Peyer's patch (tissue), 4 donors: Measurements from ENCODE around the gene VRK1. TPM values are rescaled to one million over a fixed set of nuclear protein-coding genes. Genes with fewer than 3 reads are reported as not detected.
A peak's percentile ranks its signal among the peaks of the same experiment; 100 is the strongest.

ENCODE experiments used
- DNase-seq, 3 donors: peaks; one replicate each; pipeline ENCODE4 v3.0.0-alpha.2; 2017 to 2019
- H3K27ac ChIP-seq, 4 donors: fragments of 200-600 bp; sonication (generic); one replicate each; pipeline ENCODE4 v1.5.1; 2016 to 2019
- H3K27me3 ChIP-seq, 2 donors: fragments of 200-600 bp; sonication (generic); one replicate each; pipeline ENCODE4 v1.5.1; 2019
- H3K36me3 ChIP-seq, 3 donors: fragments of 200-600 bp; sonication (generic); one replicate each; pipeline ENCODE4 v1.5.1; 2016 to 2019
- H3K4me1 ChIP-seq, 4 donors: fragments of 200-600 bp; sonication (generic); one replicate each; pipeline ENCODE4 v1.5.1; 2016 to 2019
- H3K4me3 ChIP-seq, 4 donors: fragments of 200-600 bp; sonication (generic); 1 replicate in 3 of 4; 2 replicates in 1 of 4; pipeline ENCODE4 v1.5.1; 2016 to 2019; ENCODE audit warnings: mild to moderate bottlenecking in 1 of 4
- H3K9me3 ChIP-seq, 4 donors: fragments of 200-600 bp; sonication (generic); one replicate each; pipeline ENCODE4 v1.5.1; 2016 to 2019; ENCODE audit warnings: mild to moderate bottlenecking in 1 of 4
- POLR2A ChIP-seq, 2 donors: fragments of 450-650 bp; IDR thresholded peaks; one replicate each; pipeline ENCODE4 v1.5.1; 2017; ENCODE audit warnings: antibody characterized with exemption in 2 of 2, mild to moderate bottlenecking in 2 of 2, moderate library complexity in 2 of 2
- total RNA-seq, 4 donors: library from RNA; depleted of rRNA; stranded (reverse); fragments of >200 nt; gene quantifications; one replicate each; pipeline ENCODE4 v1.1.0, GENCODE V29; 2016
- TF ChIP-seq, protein P1 (sequence below), 6 experiments: fragments of 450-650 bp in 4 of 6; fragments of 200-600 bp in 2 of 6; sonication (generic) in 1 of 6; IDR thresholded peaks; one replicate each; pipeline ENCODE4 v1.5.1; 2017 to 2019; ENCODE audit warnings: antibody characterized with exemption in 6 of 6, mild to moderate bottlenecking in 3 of 6, moderate library complexity in 1 of 6

The VRK1 gene
- 10 to 100 TPM in 1 of 4 donors, 1 to 10 TPM in 3; 6.6 to 54.5 (median 8.3) TPM for total RNA-seq

- no peaks in the 10 kb centered on the region for H3K36me3 ChIP-seq
- peak within 1 kb of the TSS; percentile 51 to 74 (median 58) for H3K27ac ChIP-seq
- TF ChIP-seq POLR2A (IDR thresholded peaks at IDR 0.05) = no peak
- TF ChIP-seq, protein P1, sequence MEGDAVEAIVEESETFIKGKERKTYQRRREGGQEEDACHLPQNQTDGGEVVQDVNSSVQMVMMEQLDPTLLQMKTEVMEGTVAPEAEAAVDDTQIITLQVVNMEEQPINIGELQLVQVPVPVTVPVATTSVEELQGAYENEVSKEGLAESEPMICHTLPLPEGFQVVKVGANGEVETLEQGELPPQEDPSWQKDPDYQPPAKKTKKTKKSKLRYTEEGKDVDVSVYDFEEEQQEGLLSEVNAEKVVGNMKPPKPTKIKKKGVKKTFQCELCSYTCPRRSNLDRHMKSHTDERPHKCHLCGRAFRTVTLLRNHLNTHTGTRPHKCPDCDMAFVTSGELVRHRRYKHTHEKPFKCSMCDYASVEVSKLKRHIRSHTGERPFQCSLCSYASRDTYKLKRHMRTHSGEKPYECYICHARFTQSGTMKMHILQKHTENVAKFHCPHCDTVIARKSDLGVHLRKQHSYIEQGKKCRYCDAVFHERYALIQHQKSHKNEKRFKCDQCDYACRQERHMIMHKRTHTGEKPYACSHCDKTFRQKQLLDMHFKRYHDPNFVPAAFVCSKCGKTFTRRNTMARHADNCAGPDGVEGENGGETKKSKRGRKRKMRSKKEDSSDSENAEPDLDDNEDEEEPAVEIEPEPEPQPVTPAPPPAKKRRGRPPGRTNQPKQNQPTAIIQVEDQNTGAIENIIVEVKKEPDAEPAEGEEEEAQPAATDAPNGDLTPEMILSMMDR (IDR thresholded peaks at IDR 0.05) = no peak
- H3K27me3 ChIP-seq = no peaks in the 10 kb centered on the region
- peak within 1 kb of the TSS; percentile 75 to 99 (median 88) for H3K4me3 ChIP-seq
- DNase-seq = peak; percentile 94 to 98 (median 97)
- H3K4me1 ChIP-seq = peaks cover 0 to 7% (median 2%) of the 10 kb centered on the region in 4 donors
- no peaks in the 10 kb centered on the region for H3K9me3 ChIP-seq
Observed at GRCh38 chr14:96796851-96797581, at the start of gene VRK1. TSS of gene VRK1 (plus strand) at chr14:96797382. CDS start at chr14:96833472, 36,090 bp downstream.

GRCh38 chr14:96747608-96748007, 49.6 kb upstream of the VRK1 start:
- no peak for TF ChIP-seq POLR2A (IDR thresholded peaks at IDR 0.05)
- TF ChIP-seq, protein P1 (IDR thresholded peaks at IDR 0.05) = no peak
- H3K36me3 ChIP-seq = no peaks in the 10 kb centered on the region
- H3K27me3 ChIP-seq = no peaks in the 10 kb centered on the region
- no peaks in the 10 kb centered on the region for H3K4me1 ChIP-seq
- H3K27ac ChIP-seq = no peak overlapping the region
- H3K4me3 ChIP-seq = no peak overlapping the region
- DNase-seq = no peak
- H3K9me3 ChIP-seq = no peaks in the 10 kb centered on the region

DNA sequence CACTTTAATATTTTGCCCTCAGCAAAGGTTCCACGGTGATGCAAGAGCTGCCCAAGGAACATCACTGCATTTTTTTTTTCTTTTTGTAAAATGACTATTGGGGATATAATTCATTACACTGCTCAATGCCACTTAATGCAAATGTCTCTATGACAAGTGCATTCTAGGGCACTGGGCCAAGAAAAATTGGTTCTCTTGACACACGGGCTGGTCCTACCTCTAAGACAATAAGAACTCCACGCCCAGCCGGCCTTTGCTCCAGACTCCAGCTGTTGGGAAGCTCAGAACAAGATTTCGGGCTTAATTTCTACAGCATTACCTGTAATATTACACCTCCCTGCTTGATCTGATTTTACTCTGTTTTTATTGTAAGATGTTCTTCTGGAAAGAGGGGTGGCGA, 48.8 kb upstream of the VRK1 start:
- no peaks in the 10 kb centered on the region for H3K27me3 ChIP-seq
- no peaks in the 10 kb centered on the region for H3K36me3 ChIP-seq
- no peak overlapping the region for H3K4me3 ChIP-seq
- no peaks in the 10 kb centered on the region for H3K9me3 ChIP-seq
- TF ChIP-seq POLR2A (IDR thresholded peaks at IDR 0.05) = no peak
- TF ChIP-seq, protein P1 (IDR thresholded peaks at IDR 0.05) = no peak
- no peak for DNase-seq
- no peaks in the 10 kb centered on the region for H3K4me1 ChIP-seq
- no peak overlapping the region for H3K27ac ChIP-seq

GRCh38 chr14:96751505-96751904, 45.7 kb upstream of the VRK1 start:
- no peak for TF ChIP-seq POLR2A (IDR thresholded peaks at IDR 0.05)

DNA sequence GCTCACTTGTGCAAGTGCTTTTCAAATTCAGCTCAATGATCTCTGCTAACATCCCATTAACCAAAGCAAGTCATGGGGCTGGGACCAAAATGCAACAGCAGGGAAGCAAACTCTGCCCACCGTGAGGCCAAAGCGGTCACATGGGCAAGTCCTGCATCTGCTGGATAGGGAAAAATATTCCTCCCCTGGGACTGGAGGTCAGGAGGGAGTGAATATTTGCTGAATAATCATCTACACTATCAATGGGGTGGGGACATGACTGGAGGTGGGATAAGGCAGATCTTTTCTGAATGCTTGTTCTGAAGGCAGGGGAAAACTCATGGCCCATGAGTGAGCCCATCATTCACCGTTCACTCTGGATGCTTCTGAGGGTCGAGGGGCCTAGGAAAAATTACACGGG, 45.1 kb upstream of the VRK1 start:
- TF ChIP-seq, protein P1 (IDR thresholded peaks at IDR 0.05) = no peak
- TF ChIP-seq POLR2A (IDR thresholded peaks at IDR 0.05) = no peak
- H3K4me1 ChIP-seq = no peaks in the 10 kb centered on the region
- H3K27me3 ChIP-seq = no peaks in the 10 kb centered on the region

More at GRCh38 chr14:96751505-96751904, 45.7 kb upstream of the VRK1 start:
- DNase-seq = no peak
- Histone ChIP-seq H3K27me3 (no peaks in the 10 kb centered on the region), H3K4me3 (no peak overlapping the region), H3K9me3 (no peaks in the 10 kb centered on the region), H3K36me3 (no peaks in the 10 kb centered on the region), H3K4me1 (no peaks in the 10 kb centered on the region), H3K27ac (no peak overlapping the region)

GRCh38 chr14:96752594-96752993, 44.6 kb upstream of the VRK1 start:
- no peak overlapping the region for H3K27ac ChIP-seq
- DNase-seq = no peak

More for the DNA sequence above, 45.1 kb upstream of the VRK1 start:
- H3K36me3 ChIP-seq = no peaks in the 10 kb centered on the region
- no peak overlapping the region for H3K27ac ChIP-seq
- DNase-seq = no peak
- no peaks in the 10 kb centered on the region for H3K9me3 ChIP-seq
- no peak overlapping the region for H3K4me3 ChIP-seq

More at GRCh38 chr14:96752594-96752993, 44.6 kb upstream of the VRK1 start:
- TF ChIP-seq, protein P1 (IDR thresholded peaks at IDR 0.05) = no peak
- no peak for TF ChIP-seq POLR2A (IDR thresholded peaks at IDR 0.05)
- Histone ChIP-seq H3K4me3 (no peak overlapping the region), H3K27me3 (no peaks in the 10 kb centered on the region), H3K9me3 (no peaks in the 10 kb centered on the region), H3K36me3 (no peaks in the 10 kb centered on the region), H3K4me1 (no peaks in the 10 kb centered on the region)
